Measurements from ENCODE around the gene EFR3B.

Gene EFR3B

GRCh38 chr2:25170888-25171287 is 129.0 kb downstream of the EFR3B start:
- H3K9me2 ChIP-seq (replicated peaks; ENCODE audit: control insufficient read depth, low read length): no peaks in the 10 kb centered on the region
- no peaks in the 10 kb centered on the region for H3K79me2 ChIP-seq (ENCODE audit: control insufficient read depth, low read length)
- H4K20me1 ChIP-seq (ENCODE audit: control insufficient read depth, insufficient read depth, low read depth, low read length): peaks cover 5% of the 10 kb centered on the region
- H3K9me3 ChIP-seq (ENCODE audit: control insufficient read depth, insufficient read depth, low read length): no peaks in the 10 kb centered on the region
- H3K27me3 ChIP-seq (ENCODE audit: control insufficient read depth, low read length): peaks cover 63% of the 10 kb centered on the region
- H3K4me3 ChIP-seq (ENCODE audit: low read length): no peak overlapping the region
- H3K4me1 ChIP-seq (ENCODE audit: control insufficient read depth, low read length): peaks cover 8% of the 10 kb centered on the region
- H3K27ac ChIP-seq (ENCODE audit: low read depth, low read length): no peak overlapping the region
- H3F3A ChIP-seq (ENCODE audit: control insufficient read depth, insufficient read depth): no peaks in the 10 kb centered on the region
- TF ChIP-seq CTCF (IDR thresholded peaks at IDR 0.05; ENCODE audit: low read depth, low read length, poor library complexity, severe bottlenecking) (no peak), EZH2phosphoT487 (IDR thresholded peaks at IDR 0.05; ENCODE audit: borderline replicate concordance, low read length) (no peak)
- no peak overlapping the region for H3K4me2 ChIP-seq (ENCODE audit: low read length)
- H3K36me3 ChIP-seq (ENCODE audit: control insufficient read depth, low read length): no peaks in the 10 kb centered on the region

GRCh38 chr2:25173719-25174118 is 131.8 kb downstream of the EFR3B start:
- no peaks in the 10 kb centered on the region for H3F3A ChIP-seq (ENCODE audit: control insufficient read depth, insufficient read depth)
- no peaks in the 10 kb centered on the region for H3K4me1 ChIP-seq (ENCODE audit: control insufficient read depth, low read length)
- H4K20me1 ChIP-seq (ENCODE audit: control insufficient read depth, insufficient read depth, low read depth, low read length): no peaks in the 10 kb centered on the region; the same call in 1 of the 2 replicates
- no peaks in the 10 kb centered on the region for H3K9me3 ChIP-seq (ENCODE audit: control insufficient read depth, insufficient read depth, low read length)
- no peak overlapping the region for H3K27ac ChIP-seq (ENCODE audit: low read depth, low read length)
- peaks cover 53% of the 10 kb centered on the region for H3K27me3 ChIP-seq (ENCODE audit: control insufficient read depth, low read length)
- no peaks in the 10 kb centered on the region for H3K79me2 ChIP-seq (ENCODE audit: control insufficient read depth, low read length)
- no peak overlapping the region for H3K4me3 ChIP-seq (ENCODE audit: low read length)
- no peak overlapping the region for H3K4me2 ChIP-seq (ENCODE audit: low read length)
- H3K9me2 ChIP-seq (replicated peaks; ENCODE audit: control insufficient read depth, low read length): no peaks in the 10 kb centered on the region
- no peaks in the 10 kb centered on the region for H3K36me3 ChIP-seq (ENCODE audit: control insufficient read depth, low read length)
- no peak for TF ChIP-seq EZH2phosphoT487 (IDR thresholded peaks at IDR 0.05; ENCODE audit: borderline replicate concordance, low read length)
- TF ChIP-seq CTCF (IDR thresholded peaks at IDR 0.05; ENCODE audit: low read depth, low read length, poor library complexity, severe bottlenecking): no peak

GRCh38 chr2:25174192-25174861 is 132.5 kb downstream of the EFR3B start:
- Histone ChIP-seq H4K20me1 (ENCODE audit: control insufficient read depth, insufficient read depth, low read depth, low read length) (no peaks in the 10 kb centered on the region; the same call in 1 of the 2 replicates), H3K4me1 (ENCODE audit: control insufficient read depth, low read length) (no peaks in the 10 kb centered on the region), H3K9me3 (ENCODE audit: control insufficient read depth, insufficient read depth, low read length) (no peaks in the 10 kb centered on the region), H3K27ac (ENCODE audit: low read depth, low read length) (no peak overlapping the region), H3K4me3 (ENCODE audit: low read length) (no peak overlapping the region), H3K79me2 (ENCODE audit: control insufficient read depth, low read length) (no peaks in the 10 kb centered on the region), H3F3A (ENCODE audit: control insufficient read depth, insufficient read depth) (no peaks in the 10 kb centered on the region), H3K36me3 (ENCODE audit: control insufficient read depth, low read length) (no peaks in the 10 kb centered on the region), H3K4me2 (ENCODE audit: low read length) (no peak overlapping the region), H3K27me3 (ENCODE audit: control insufficient read depth, low read length) (peaks cover 47% of the 10 kb centered on the region), H3K9me2 (replicated peaks; ENCODE audit: control insufficient read depth, low read length) (no peaks in the 10 kb centered on the region)
- TF ChIP-seq CTCF (IDR thresholded peaks at IDR 0.05; ENCODE audit: low read depth, low read length, poor library complexity, severe bottlenecking) (no peak), EZH2phosphoT487 (IDR thresholded peaks at IDR 0.05; ENCODE audit: borderline replicate concordance, low read length) (no peak)
